TTC549 (cell line): ENCODE results near the gene VSNL1.
A peak's percentile ranks its signal among the peaks of the same experiment; 100 is the strongest.

Experiments used
- FAIRE-seq: peaks from 2 replicates; lab custom pipeline; 2012; peaks lifted over from hg19 to GRCh38; lab: Jason Lieb, UNC

VSNL1 gene

DNA sequence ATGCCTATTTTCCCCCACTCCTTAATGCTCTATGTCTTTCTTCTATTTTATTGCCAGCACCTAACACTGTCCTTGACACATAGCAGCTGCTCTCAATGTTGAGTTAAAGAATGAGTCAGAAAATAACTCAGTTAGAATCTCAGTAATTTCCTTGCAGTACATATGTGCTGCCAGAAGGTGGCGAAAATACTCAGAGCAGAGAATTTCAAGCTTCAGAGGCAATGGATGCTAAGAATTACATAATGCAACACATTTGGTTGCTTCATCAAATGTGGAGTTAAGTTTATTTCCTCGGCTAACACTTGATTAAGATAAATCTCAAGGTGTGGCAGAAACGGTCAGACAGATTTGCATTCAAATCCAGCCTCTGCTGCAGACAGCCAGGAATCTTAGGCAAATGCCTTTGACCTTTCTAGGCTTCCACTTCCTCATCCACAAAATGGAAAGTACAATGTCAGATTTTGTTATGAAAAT lies 105.6 kb downstream of the VSNL1 start:
- peak; percentile 91 for FAIRE-seq

DNA sequence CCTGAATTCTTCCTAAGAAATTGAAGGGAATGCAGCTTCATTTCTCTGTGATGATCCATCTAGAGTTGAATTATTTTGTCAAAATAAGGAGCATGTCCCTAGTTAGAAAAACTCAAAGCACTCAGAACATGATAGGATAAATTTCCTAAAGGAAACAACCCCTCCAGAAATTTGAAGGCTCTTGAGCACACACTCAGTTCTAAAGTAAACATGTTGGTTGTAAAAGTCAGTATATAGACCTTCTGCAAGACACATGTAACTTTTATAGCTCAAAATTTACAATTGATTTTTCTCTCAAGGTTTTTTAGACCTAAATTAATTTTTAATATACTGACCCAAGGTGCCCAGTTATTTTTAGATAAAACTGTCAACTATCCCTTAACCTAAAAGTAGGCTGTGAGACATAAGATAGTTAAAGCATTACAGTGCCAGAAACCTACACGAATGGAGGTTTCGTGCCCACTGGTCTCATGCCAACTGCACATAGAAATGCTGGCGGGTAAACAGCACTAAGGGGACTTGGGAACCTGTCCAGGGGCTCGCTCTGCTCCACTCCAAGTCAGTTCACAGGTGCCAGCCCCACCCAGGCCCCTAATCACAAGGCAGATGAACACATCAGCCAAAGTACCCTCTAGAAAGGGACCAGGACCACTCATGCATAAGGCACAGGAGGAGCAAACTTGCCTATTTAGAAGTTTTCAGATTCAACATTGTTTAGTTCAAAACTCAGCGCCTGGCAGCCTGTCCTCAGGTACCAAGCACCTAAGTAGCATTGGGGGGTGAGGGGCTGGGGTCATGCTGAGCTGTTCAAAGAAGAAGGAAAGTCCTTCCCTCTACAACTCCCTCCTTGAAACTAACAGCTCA lies 106.6 kb downstream of the VSNL1 start:
- no peak for FAIRE-seq

- no peak for FAIRE-seq
These were observed 108.1 kb downstream of the VSNL1 start for GRCh38 chr2:17648581-17648980.

- no peak for FAIRE-seq
These were observed 108.5 kb downstream of the VSNL1 start for GRCh38 chr2:17649026-17649425.

GRCh38 chr2:17652681-17653394 lies 112.3 kb downstream of the VSNL1 start:
- FAIRE-seq = no peak

DNA sequence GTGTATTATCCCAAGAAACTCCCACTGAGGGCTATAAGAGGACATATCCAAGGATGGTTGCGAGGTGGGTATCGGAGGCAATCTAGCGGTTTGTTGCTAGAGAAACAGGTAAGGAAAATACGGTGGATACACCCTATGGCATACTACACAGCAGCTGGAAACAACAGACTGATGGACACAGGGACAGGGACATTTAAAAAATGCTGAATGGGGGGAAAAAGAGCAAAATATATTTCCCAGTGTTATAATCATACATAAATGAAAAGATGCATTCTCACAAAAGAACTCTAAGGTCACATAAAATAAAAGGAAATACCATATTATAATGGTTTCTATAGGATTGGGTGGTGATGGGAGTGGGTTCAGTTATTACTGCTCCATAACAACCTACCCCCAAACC lies 117.3 kb downstream of the VSNL1 start:
- no peak for FAIRE-seq

- no peak for FAIRE-seq
These were observed 117.9 kb downstream of the VSNL1 start for GRCh38 chr2:17658251-17658843.

GRCh38 chr2:17660219-17660618 lies 119.7 kb downstream of the VSNL1 start:
- no peak for FAIRE-seq

DNA sequence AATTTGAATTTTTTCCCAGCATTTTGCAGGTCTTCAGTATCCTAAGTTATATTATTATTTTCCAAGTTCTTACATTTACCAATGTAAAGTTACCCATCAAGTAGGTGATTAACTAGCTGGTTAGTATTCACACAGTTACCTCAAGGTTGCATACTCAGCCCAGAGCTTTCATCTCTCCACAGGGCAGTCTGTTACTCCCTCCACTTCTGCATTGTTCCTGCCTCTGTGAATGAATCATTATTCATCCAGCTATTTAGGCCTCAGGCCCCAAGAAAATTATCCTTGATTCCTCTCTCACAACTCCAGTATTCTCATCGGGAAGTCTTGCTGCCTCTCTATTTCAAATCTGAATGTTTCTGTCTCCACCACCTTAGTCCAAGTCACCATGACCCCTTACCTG lies 121.0 kb downstream of the VSNL1 start:
- no peak for FAIRE-seq

DNA sequence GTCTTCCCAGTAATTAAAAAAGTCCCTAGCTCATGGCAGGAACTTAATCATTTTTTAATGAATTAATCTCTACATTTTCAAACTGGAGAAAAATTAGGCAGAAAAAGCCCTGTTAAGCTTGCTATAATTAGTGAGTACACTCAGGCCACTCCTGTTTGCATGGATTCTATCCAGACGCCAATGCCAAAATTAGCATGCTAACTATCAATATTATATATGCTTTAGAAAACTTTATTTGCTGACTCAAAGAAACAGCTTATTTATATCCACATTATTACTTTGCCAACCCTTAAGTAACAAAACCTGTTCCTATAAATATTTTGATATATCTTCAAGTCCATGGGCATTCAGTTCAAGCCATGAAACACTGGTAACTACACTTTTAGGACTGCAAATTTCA lies 122.2 kb downstream of the VSNL1 start:
- FAIRE-seq = no peak

- FAIRE-seq = no peak
These were observed 124.0 kb downstream of the VSNL1 start for GRCh38 chr2:17664534-17664933.

- FAIRE-seq = no peak
These were observed 127.4 kb downstream of the VSNL1 start for GRCh38 chr2:17667898-17668297.

GRCh38 chr2:17672583-17673317 lies 132.3 kb downstream of the VSNL1 start:
- no peak for FAIRE-seq

DNA sequence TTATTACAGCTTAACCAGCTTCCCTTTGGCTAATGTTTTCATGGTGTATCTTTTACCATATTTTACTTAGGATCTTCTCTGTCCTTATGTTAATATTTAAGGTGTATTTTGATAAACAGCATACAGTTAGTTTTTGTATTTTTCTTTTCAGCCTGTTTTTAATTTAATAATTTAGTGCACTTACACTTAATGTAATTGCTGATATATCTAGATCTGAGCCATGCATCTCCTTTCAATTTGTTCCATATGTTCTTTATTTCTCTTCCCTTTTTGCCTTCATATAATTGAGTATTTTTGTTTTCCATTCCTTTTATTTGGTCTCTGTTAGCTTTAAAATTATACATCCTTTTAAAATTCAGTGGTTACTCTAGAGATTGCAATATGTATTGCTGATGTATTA lies 134.3 kb downstream of the VSNL1 start:
- FAIRE-seq = peak; percentile 39

DNA sequence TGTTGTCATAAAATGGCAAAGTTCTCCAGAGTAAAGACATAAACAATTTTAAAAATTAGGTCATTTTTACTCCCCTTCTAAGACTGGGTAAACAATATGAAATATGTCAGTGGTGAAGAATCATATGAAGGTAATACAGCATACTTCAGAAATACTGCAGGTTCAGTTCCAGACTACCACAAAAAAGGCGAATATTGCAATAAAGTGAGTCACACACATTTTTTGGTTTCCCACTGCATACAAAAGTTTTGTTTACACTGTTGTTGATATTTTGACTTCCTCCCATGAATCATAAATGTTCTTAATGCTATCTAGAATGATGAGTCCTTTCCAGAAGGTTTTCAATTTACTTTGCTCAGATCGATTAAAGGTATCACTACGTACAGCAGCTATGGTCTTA lies 139.6 kb downstream of the VSNL1 start:
- no peak for FAIRE-seq

- FAIRE-seq = no peak
These were observed 141.8 kb downstream of the VSNL1 start for GRCh38 chr2:17682098-17682857.

DNA sequence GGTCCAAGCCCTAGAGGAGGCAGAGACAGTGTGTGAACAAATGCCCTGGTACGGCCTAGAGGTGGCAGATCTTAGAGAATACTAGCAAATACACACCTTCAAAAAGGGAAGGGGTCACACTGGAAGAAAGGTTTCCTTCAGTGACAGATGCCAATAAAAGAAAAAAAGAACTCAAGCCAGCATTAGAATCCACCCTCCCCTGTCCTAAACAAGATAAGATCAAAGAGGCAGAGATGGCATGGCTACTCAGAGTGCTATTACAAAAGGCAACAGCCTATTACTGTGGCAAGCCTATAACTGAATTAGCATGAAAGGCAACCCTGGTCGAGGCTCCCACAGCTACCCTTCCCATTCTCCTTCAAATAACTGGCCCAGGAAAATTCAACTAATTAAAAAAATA lies 143.5 kb downstream of the VSNL1 start:
- FAIRE-seq = no peak

GRCh38 chr2:17688600-17688999 lies 148.1 kb downstream of the VSNL1 start:
- no peak for FAIRE-seq

GRCh38 chr2:17689010-17689409 lies 148.5 kb downstream of the VSNL1 start:
- FAIRE-seq = no peak

- no peak for FAIRE-seq
These were observed 150.3 kb downstream of the VSNL1 start for GRCh38 chr2:17690776-17691175.
